Caco-2 (cell line): Measurements from ENCODE around the gene ERLEC1. TPM values are rescaled to one million over a fixed set of nuclear protein-coding genes. Genes with fewer than 3 reads are reported as not detected.
"Not testable (repeated sequence)": the region's sequence is repeated elsewhere in the genome, so short reads cannot be mapped to it uniquely, and the experiment has no call there.

Source experiments
- BruUV-seq: library from RNA; stranded (reverse); fragments of 400-500 nt; replicated peaks from 2 replicates; lab custom pipeline; 2021; lab: Mats Ljungman, UMichigan
- CTCF ChIA-PET: fragments of 300-600 bp; sonication (Branson Sonifier 250); formaldehyde crosslinking; loops from one replicate; lab custom pipeline; 2022; ENCODE audit warnings: antibody characterized with exemption; lab: Charles Lee
- POLR2A ChIA-PET: fragments of 300-600 bp; sonication (Branson Sonifier 250); formaldehyde crosslinking; loops from one replicate; lab custom pipeline; 2022; ENCODE audit warnings: antibody characterized with exemption; lab: Charles Lee
- DNase-seq, 2 experiments: peaks; one replicate each; pipeline versions ENCODE4 v3.0.0 to v3.0.0-alpha.2; 2020 to 2022
- H3K27me3 ChIP-seq: replicated peaks from 2 replicates; pipeline ENCODE4 v1.6.0; 2011; ENCODE audit warnings: low read length; ENCODE audit not compliant: control insufficient read depth, insufficient read depth
- H3K36me3 ChIP-seq: 2 replicates; pipeline ENCODE4 v1.5.1; 2011; ENCODE audit warnings: low read length; ENCODE audit not compliant: control insufficient read depth, insufficient read depth
- H3K4me1 ChIP-seq: fragments of 250-450 bp; sonication (Bioruptor Pico); 2 replicates; pipeline ENCODE4 v1.5.1; 2020; ENCODE audit warnings: mild to moderate bottlenecking
- H3K4me3 ChIP-seq: 2 replicates; pipeline ENCODE4 v1.5.1; 2011; ENCODE audit warnings: low read depth, mild to moderate bottlenecking, control low read depth, low read length
- H3K9me3 ChIP-seq: fragments of 250-450 bp; sonication (Bioruptor Pico); 2 replicates; pipeline ENCODE4 v1.5.1; 2020; ENCODE audit warnings: mild to moderate bottlenecking, moderate library complexity
- H3K27ac Mint-ChIP-seq: one replicate; pipeline ENCODE4 v1.8.0; 2022; ENCODE audit warnings: mixed read lengths; ENCODE audit not compliant: unreplicated experiment
- H3K27me3 Mint-ChIP-seq: one replicate; pipeline ENCODE4 v1.8.0; 2022; ENCODE audit warnings: mixed read lengths; ENCODE audit not compliant: insufficient read depth, unreplicated experiment
- H3K36me3 Mint-ChIP-seq: one replicate; pipeline ENCODE4 v1.8.0; 2022; ENCODE audit warnings: mild to moderate bottlenecking, mixed read lengths; ENCODE audit not compliant: insufficient read depth, unreplicated experiment
- H3K4me1 Mint-ChIP-seq: one replicate; pipeline ENCODE4 v1.8.0; 2022; ENCODE audit warnings: low read depth, mixed read lengths; ENCODE audit not compliant: unreplicated experiment
- H3K4me3 Mint-ChIP-seq: one replicate; pipeline ENCODE4 v1.8.0; 2022; ENCODE audit warnings: mild to moderate bottlenecking, moderate library complexity, mixed read lengths; ENCODE audit not compliant: unreplicated experiment
- H3K9me3 Mint-ChIP-seq: one replicate; pipeline ENCODE4 v1.8.0; 2022; ENCODE audit warnings: mixed read lengths; ENCODE audit not compliant: unreplicated experiment
- intact Hi-C: fragments of 100-400 bp; cut with micrococcal nuclease; formaldehyde crosslinking; loops from one replicate; pipeline ENCODE4 v1.10.0; 2022; ENCODE audit not compliant: unreplicated experiment
- total RNA-seq: library from RNA; stranded (reverse); gene quantifications from 2 replicates; pipeline ENCODE4 v1.2.3, GENCODE V29; 2022
- TF ChIP-seq, protein P1 (sequence below), 2 experiments: fragments of 200-600 bp in 1 of 2; IDR thresholded peaks; 1 replicate in 1 of 2; 2 replicates in 1 of 2; pipeline versions ENCODE4 v1.5.1 to v1.8.0; 2011 to 2022; ENCODE audit warnings: antibody characterized with exemption in 1 of 2, control low read depth in 1 of 2, inconsistent platforms in 1 of 2, low read depth in 1 of 2, low read length in 1 of 2, mild to moderate bottlenecking in 1 of 2, moderate library complexity in 1 of 2; ENCODE audit not compliant: insufficient read depth in 1 of 2, severe bottlenecking in 1 of 2, unreplicated experiment in 1 of 2

The ERLEC1 gene
- total RNA-seq, 1 experiment from 2014 or later, result 40.4 TPM

- POLR2A ChIA-PET, result no interaction called here
These were observed 41.5 kb downstream of the ERLEC1 start for GRCh38 chr2:53828331-53828730.

DNA sequence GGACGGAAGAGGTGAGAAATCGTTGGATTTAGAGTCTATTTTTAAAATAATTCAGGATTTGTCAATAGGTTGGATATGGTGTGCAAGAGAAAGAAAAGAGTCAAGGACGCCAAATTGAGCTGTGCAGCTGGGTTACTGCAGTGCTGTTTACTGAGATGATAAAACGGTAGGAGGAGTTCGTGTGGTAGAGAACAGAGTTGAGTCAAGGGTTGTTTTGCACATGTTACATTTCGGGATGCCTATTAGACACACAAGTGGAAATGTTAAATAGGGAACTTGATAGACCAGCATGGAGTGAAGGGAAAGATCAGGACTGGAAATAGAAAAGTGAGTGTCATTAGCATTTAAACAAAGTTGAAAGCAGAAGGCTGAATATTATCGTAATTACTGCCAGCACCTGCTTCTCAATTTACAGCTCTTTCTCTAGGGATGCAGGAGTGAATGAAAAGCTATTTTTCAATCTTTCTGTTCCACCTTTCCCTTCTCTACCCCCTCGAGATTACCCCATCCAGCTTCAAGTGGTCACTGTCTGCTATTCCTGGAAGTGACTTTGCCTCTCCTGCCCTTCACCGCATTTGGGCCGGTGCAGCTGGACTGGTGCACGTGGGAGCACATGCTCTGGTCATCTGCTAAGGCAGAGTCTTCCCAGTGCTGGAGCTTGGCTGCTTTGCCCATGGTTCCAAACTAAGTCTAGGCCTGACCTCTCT, 42.6 kb downstream of the ERLEC1 start:
- Histone ChIP-seq H3K4me3 (no peak overlapping the region), H3K9me3 (no peaks in the 10 kb centered on the region), H3K36me3 (no peaks in the 10 kb centered on the region), H3K4me1 (no peaks in the 10 kb centered on the region), H3K27me3 (no peaks in the 10 kb centered on the region)
- H3K27ac Mint-ChIP-seq, result no peak overlapping the region
- intact Hi-C loops, result loop anchor here (10.0 kb wide), 1 partner anchor 405 kb away; no protein-coding TSS in a partner anchor
- DNase-seq, result no peak
- TF ChIP-seq, protein P1, sequence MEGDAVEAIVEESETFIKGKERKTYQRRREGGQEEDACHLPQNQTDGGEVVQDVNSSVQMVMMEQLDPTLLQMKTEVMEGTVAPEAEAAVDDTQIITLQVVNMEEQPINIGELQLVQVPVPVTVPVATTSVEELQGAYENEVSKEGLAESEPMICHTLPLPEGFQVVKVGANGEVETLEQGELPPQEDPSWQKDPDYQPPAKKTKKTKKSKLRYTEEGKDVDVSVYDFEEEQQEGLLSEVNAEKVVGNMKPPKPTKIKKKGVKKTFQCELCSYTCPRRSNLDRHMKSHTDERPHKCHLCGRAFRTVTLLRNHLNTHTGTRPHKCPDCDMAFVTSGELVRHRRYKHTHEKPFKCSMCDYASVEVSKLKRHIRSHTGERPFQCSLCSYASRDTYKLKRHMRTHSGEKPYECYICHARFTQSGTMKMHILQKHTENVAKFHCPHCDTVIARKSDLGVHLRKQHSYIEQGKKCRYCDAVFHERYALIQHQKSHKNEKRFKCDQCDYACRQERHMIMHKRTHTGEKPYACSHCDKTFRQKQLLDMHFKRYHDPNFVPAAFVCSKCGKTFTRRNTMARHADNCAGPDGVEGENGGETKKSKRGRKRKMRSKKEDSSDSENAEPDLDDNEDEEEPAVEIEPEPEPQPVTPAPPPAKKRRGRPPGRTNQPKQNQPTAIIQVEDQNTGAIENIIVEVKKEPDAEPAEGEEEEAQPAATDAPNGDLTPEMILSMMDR (IDR thresholded peaks at IDR 0.05; ENCODE audit: insufficient read depth in 1 of 2, low read depth in 1 of 2, low read length in 1 of 2, severe bottlenecking in 1 of 2, unreplicated experiment in 1 of 2), result no peak
- H3K4me3 Mint-ChIP-seq, result no peak overlapping the region
- H3K27me3 Mint-ChIP-seq, result no peaks in the 10 kb centered on the region
- no peaks in the 10 kb centered on the region for H3K4me1 Mint-ChIP-seq
- ChIA-PET CTCF (no interaction called here), POLR2A (no interaction called here)
- BruUV-seq, result no TSS peak
- H3K9me3 Mint-ChIP-seq, result no peaks in the 10 kb centered on the region
- H3K36me3 Mint-ChIP-seq, result no peaks in the 10 kb centered on the region

More at GRCh38 chr2:53828331-53828730, 41.5 kb downstream of the ERLEC1 start:
- Mint-ChIP-seq H3K27ac (no peak overlapping the region), H3K4me1 (no peaks in the 10 kb centered on the region), H3K4me3 (no peak overlapping the region), H3K36me3 (no peaks in the 10 kb centered on the region), H3K27me3 (no peaks in the 10 kb centered on the region), H3K9me3 (no peaks in the 10 kb centered on the region)
- H3K4me1 ChIP-seq, result no peaks in the 10 kb centered on the region
- no peaks in the 10 kb centered on the region for H3K9me3 ChIP-seq
- H3K36me3 ChIP-seq, result no peaks in the 10 kb centered on the region
- no TSS peak for BruUV-seq
- no peak overlapping the region for H3K4me3 ChIP-seq
- no peak for DNase-seq
- no peaks in the 10 kb centered on the region for H3K27me3 ChIP-seq
- TF ChIP-seq, protein P1 (IDR thresholded peaks at IDR 0.05; ENCODE audit: insufficient read depth in 1 of 2, low read depth in 1 of 2, low read length in 1 of 2, severe bottlenecking in 1 of 2, unreplicated experiment in 1 of 2), result no peak
- CTCF ChIA-PET, result no interaction called here
- intact Hi-C loops, result loop anchor here (10.0 kb wide), 1 partner anchor 404 kb away; no protein-coding TSS in a partner anchor

DNA sequence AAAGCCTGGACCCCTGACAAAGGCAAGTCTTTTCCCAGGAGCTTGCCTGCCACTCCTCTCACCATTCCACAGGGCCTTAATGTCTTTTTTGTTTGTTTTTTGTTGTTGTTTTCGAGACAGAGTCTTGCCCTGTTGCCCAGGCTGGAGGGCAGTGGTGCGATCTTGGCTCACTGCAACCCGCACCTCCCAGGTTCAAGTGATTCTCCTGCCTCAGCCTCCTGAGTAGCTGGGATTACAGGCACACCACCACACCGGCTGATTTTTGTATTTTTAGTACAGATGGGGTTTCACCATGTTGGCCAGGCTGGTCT, 43.1 kb downstream of the ERLEC1 start:
- H3K27me3 ChIP-seq, H3K4me1 Mint-ChIP-seq, H3K4me1 ChIP-seq, H3K4me3 ChIP-seq, CTCF ChIA-PET, H3K36me3 Mint-ChIP-seq, H3K27ac Mint-ChIP-seq, H3K9me3 Mint-ChIP-seq, POLR2A ChIA-PET, BruUV-seq, H3K4me3 Mint-ChIP-seq, DNase-seq, H3K9me3 ChIP-seq, H3K36me3 ChIP-seq, H3K27me3 Mint-ChIP-seq: not testable (repeated sequence)
- intact Hi-C loops, result loop anchor here (10.0 kb wide), 1 partner anchor 405 kb away; no protein-coding TSS in a partner anchor
